Effector memory CD8-positive, alpha-beta T cell (primary cell): ENCODE data around the gene CCDC149.

ENCODE experiments used
- ATAC-seq: fragments of 150-1000 bp; cut with Tn5 transposase; replicated peaks from 2 replicates; pipeline ENCODE4 v1.10.0; 2021; ENCODE audit warnings: mild to moderate bottlenecking, moderate library complexity
- DNase-seq, 3 experiments: peaks; one replicate each; pipeline ENCODE4 v3.0.0; 2021
- H3K27ac Mint-ChIP-seq, 2 donors: one replicate each; pipeline ENCODE4 v1.8.0; 2022; ENCODE audit warnings: mild to moderate bottlenecking in 2 of 2, mixed read lengths in 2 of 2, moderate library complexity in 2 of 2
- H3K27me3 Mint-ChIP-seq, 2 donors: one replicate each; pipeline ENCODE4 v1.8.0; 2022; ENCODE audit warnings: mixed read lengths in 2 of 2
- H3K36me3 Mint-ChIP-seq: one replicate; pipeline ENCODE4 v1.8.0; 2022; ENCODE audit warnings: mild to moderate bottlenecking, moderate library complexity, mixed read lengths; ENCODE audit not compliant: insufficient read depth
- H3K4me1 Mint-ChIP-seq, 2 donors: one replicate each; pipeline ENCODE4 v1.8.0; 2022; ENCODE audit warnings: low read depth in 2 of 2, mixed read lengths in 2 of 2
- H3K4me3 Mint-ChIP-seq, 2 donors: one replicate each; pipeline ENCODE4 v1.8.0; 2022; ENCODE audit warnings: mild to moderate bottlenecking in 2 of 2, mixed read lengths in 2 of 2, moderate library complexity in 2 of 2
- H3K9me3 Mint-ChIP-seq, 2 donors: one replicate each; pipeline ENCODE4 v1.8.0; 2022; ENCODE audit warnings: mixed read lengths in 2 of 2

Gene CCDC149

GRCh38 chr4:24764345-24764744 is 148.5 kb downstream of the CCDC149 start:
- no peaks in the 10 kb centered on the region for H3K4me1 Mint-ChIP-seq
- DNase-seq, result no peak

GRCh38 chr4:24763631-24764297 is 149.1 kb downstream of the CCDC149 start:
- no peak overlapping the region for H3K4me3 Mint-ChIP-seq
- DNase-seq, result no peak
- no peaks in the 10 kb centered on the region for H3K27me3 Mint-ChIP-seq
- no peak overlapping the region for H3K27ac Mint-ChIP-seq
- no peak for ATAC-seq
- no peaks in the 10 kb centered on the region for H3K36me3 Mint-ChIP-seq
- H3K4me1 Mint-ChIP-seq, result no peaks in the 10 kb centered on the region
- H3K9me3 Mint-ChIP-seq, result peaks cover 5 to 17% of the 10 kb centered on the region in 2 donors

More at GRCh38 chr4:24764345-24764744, 148.5 kb downstream of the CCDC149 start:
- peaks cover 1 to 11% of the 10 kb centered on the region in 2 donors for H3K9me3 Mint-ChIP-seq
- ATAC-seq, result no peak
- H3K27ac Mint-ChIP-seq, result no peak overlapping the region
- no peaks in the 10 kb centered on the region for H3K27me3 Mint-ChIP-seq
- no peaks in the 10 kb centered on the region for H3K36me3 Mint-ChIP-seq
- no peak overlapping the region for H3K4me3 Mint-ChIP-seq
